GM19324 (cell line): Measurements from ENCODE around the gene APOA1.
"Not testable (repeated sequence)": the region's sequence is repeated elsewhere in the genome, so short reads cannot be mapped to it uniquely, and the experiment has no call there.

Experiments used
- ATAC-seq: cut with Tn5 transposase; IDR thresholded peaks from one replicate; pipeline ENCODE4 v1.9.1; 2021; ENCODE audit warnings: mild to moderate bottlenecking, moderate library complexity; ENCODE audit not compliant: unreplicated experiment, low FRiP score

The APOA1 gene

DNA sequence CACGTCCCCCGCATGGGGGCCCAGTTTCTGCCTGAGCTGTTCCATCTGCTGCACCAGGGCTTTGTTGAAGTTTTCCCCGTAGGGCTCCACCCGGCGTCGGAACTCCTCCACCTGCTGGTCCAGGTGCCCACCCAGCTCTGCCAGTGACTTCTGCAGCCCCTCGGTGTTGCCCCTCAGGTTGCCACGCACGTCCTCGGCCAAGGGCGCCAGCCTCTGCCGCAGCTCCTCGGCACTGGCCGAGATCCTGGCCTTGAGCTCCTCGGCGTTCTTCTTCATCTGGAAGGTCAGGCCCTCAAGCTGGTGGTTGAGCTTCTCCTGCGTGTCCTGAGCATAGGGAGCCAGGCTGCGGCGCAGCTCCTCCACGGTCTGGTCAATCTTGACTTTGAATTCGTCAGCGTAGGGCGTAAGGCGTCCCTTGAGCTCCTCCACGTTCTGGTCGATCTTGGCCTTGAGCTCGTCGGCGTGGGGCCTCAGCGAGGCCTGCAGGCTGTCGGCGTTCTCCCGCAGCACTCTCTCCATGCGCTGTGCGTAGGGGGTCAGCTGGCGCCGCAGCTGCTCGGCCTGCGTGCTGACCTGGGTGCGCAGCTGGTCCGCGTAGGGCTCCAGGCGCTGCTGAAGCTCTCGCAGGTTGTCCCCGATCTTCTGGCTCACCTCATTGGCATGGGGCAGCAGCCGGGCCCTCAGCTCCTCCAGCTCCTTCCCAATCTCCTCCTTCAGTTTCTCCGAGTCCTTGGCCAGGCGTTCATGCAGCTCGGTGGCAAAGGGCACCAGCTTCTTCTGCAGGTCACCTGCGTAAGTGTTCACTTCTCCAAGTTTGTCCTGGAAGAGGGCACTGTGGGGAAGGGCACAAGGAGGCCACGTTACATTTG, 16.1 kb downstream of the APOA1 start:
- ATAC-seq: no peak

GRCh38 chr11:116819049-116819448, 18.4 kb downstream of the APOA1 start:
- ATAC-seq: no peak

- ATAC-seq: no peak
These were observed 22.9 kb downstream of the APOA1 start for GRCh38 chr11:116814502-116814901.

DNA sequence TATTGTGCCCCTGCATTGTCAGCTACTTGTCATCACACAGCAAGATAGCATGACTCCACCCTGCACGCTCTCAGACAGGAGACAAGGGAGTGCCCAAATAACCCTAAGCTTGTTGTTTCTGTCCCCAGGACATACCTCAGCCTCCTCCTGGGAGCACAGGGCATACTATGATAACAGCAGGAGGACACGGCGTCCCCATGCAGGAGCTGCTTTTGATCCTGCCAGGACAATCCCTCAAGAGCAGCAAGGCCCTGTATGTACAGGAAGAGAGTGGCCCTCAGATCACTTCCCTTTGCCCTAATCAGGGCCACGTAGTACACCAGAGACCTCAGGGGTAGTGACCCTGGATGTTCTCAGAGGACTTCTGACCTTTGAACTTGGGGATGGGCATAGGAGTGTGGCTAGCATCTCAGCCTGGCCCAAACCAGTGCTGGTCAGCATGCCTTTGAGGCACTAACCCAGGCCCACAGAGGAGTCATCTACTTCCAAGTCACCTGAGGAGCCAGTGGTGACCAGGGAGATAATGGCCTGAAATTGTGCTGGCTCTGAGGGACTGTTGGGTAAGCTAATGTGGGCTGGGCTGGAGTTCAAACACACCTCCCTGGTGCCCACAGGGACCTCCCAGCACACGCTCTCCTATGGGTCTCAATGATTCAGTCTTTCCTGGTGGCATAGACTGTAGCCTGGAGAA, 23.5 kb downstream of the APOA1 start:
- ATAC-seq: no peak

DNA sequence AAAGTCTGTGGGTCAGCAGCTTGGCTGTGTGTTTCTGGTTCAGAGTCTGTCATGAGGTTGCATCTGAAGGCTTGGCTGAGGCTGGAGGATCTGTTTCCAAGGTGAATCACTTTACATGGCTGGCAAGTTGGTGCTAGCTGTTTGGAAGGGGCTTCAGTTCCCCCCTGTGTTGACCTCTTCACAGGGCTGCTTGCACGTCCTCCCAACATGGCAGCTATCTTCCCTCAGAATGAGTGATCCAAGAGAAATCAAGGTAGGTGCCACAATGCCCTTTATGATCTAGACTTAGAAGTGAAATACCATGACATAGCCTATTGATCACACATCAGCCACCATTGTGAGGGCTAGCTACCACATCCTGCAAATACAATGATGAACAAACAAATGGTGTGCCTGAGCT, 24.3 kb downstream of the APOA1 start:
- no peak for ATAC-seq

- ATAC-seq: no peak
These were observed 25.3 kb downstream of the APOA1 start for GRCh38 chr11:116812109-116812508.

- no peak for ATAC-seq
These were observed 26.2 kb downstream of the APOA1 start for GRCh38 chr11:116811194-116811593.

- no peak for ATAC-seq
These were observed 28.9 kb downstream of the APOA1 start for GRCh38 chr11:116808262-116809175.

- ATAC-seq: no peak
These were observed 29.7 kb downstream of the APOA1 start for GRCh38 chr11:116807601-116808261.

DNA sequence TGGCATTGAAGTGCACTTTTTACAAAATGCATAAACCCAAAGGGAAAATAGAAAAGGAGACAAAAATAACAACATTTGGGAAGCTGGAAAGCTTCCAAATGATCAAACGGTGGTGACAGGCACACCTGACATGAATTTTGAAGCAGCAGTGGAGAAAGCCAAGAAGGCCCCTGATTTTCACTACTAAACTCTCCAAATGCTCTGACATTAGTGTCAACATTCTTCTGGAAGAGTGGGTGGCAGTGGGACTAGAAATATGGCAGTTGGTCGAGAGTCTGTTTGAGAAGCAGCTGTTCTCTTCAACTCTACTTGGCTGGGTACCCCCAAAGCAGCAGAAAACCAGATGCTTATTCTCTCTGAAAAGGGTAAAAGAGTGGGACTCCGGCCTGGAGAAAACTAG, 33.4 kb downstream of the APOA1 start:
- no peak for ATAC-seq

DNA sequence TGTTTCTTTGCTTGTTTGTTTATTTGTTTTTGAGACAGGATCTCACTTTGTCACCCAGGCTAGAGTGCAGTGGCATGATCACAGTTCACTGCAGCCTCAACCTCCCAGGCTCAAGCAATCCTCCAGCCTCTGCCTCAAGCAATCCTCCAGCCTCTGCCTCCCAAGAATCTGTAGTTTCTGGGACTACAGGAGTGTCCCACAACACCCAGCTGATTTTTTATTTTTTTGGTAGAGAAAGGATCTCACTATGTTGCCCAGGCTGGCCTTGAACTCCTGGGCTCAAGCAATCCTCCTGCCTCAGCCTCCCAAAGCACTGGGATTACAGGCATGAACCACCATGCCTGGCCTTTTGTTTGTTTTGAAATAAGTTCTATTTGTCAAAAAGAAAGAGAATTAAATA, 35.8 kb downstream of the APOA1 start:
- ATAC-seq: not testable (repeated sequence)

- ATAC-seq: no peak
These were observed 36.8 kb downstream of the APOA1 start for GRCh38 chr11:116800610-116801009.

DNA sequence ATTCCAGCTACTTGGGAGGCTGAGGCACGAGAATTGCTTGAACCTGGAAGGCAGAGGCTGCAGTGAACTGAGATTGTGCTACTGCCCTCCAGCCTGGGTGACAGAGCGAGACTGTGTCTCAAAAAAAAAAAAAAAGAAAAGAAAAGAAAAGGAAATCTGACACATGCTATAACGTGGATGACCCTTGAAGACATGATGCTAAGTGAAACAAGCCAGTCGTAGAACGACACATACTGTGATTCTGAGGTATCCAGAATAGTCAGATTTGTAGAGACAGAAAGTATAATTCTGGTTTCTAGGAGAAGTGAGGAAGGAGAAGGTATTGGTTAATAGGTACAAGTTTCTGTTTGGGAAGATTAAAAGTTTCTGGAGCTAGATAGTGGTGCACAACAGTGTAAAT, 39.1 kb downstream of the APOA1 start:
- no peak for ATAC-seq

DNA sequence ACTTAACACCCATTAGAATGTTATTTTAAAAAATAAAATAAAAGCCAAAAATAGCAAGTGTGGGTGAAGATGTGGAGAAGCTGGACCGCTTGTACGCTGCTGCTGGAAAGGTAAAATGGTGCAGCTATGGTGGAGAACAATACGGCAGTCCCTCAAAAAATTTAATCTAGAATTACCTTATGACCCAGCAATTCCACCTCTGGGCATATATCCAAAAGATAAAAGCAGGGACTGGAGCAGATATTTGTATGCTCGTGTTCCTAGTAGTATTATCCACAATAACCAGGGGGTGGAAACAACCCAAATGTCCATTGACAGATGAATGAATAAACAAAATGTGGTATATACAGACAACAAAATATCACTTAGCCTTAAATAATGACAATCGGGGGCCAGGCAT, 39.6 kb downstream of the APOA1 start:
- no peak for ATAC-seq

- ATAC-seq: no peak
These were observed 40.9 kb downstream of the APOA1 start for GRCh38 chr11:116796548-116796947.

DNA sequence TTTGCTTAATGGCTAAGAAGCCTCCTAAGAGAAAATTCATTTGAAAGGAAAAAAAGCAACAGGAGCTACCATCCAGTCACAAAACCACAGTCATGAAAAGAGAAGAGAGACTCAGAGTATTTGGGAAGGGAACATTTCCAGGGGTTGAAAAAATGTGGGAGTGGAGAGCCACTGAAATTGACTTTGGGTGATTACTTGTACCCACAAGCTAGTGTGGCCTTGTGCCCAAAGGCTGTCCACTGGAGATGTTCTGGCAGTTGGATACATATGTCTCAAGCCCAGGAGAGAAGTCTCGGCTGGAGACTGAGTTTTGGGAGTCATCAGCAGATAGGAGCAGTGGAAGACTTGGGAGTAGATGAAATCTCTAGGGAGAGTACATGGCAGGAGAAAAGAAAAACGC, 42.6 kb downstream of the APOA1 start:
- no peak for ATAC-seq

DNA sequence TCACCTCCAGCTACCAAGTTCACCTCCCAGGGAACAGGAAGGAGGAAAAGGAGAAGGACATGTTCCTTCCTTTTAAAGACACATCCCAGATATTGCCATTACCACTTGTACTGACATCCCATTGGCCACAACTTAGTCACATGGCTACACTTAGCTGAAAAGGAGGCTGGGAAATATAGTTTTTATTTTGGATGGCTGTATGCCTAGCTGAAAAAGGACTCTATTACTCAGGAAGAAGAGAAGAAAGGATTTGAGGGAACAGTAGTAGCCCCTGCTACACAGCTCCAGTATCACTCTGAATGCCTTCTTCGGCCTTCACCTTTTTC, 43.7 kb downstream of the APOA1 start:
- ATAC-seq: no peak

DNA sequence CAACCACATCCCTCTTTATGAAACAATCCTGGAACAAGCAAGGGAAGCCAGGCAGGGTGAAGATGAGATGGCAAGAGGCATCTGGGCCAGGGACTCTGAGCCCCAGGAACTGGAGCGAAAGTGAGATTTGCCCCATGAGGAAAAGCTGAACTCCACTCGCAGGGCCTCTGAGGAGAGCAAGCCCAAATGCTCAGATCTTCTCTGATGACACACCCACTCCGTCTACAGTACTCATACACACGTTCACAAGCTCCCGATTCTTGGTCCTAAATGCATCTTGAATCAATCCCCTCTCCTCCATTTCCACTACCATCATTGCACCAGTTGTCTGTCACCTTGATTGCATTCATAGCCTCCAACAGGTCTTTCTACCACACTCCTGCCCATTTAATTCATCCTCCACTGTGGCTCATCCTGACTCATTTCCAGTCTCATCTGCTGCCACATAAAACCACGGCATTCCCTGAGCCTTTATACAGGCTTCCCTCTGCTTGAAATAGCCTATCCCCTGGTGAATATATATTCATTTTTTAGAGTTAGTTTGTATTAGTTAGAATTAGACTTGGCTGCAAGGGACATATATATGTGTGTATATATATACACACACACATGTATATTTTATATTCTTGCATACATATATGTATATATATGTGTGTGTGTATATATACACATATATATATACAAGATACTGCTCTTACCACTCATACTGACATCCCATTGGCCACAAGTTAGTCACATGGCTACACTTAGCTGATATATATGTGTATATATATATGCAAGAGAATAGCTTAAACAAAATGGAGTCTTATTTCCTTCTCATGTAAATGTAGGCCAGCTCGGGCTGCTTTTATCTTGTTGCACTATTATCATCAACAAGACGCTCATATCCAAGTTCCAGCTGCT, 44.3 kb downstream of the APOA1 start:
- ATAC-seq: no peak

- ATAC-seq: no peak
These were observed 45.1 kb downstream of the APOA1 start for GRCh38 chr11:116792144-116792868.
